ENCODE results near the gene TM2D3.

The TM2D3 gene

DNA sequence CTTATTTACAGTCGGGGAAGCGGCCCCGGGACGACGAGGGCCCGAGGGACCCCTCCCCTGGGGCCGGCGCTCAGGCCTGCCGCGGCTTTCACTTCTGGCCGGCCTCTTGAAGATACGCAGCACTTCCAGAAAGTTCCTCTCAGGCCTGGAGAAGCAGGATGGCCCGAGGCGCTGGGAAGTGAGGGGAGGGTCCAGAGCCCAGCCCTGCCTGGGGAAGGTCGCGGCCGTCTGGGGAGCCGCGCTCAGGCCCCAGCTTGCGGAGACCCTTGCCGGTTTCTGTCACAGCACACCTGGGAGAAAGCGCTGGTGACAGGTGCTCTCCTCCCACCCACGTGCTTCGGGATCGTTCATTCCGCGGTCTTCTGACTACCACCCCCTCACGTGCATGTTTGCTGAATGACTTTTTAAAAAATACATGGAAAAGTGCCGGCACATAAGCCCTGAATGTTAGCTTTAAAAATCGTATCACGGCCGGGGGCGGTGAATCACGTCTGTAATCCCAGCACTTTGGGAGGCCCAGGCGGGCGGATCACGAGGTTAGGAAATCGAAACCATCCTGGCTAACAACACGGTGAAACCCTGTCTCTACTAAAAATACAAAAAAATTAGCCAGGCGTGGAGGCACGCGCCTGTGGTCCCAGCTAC, 727 bp upstream of the TM2D3 start:
- POLR2A ChIA-PET: interaction anchor here (1.0 to 2.8 kb wide), 4 partner anchors 10 to 71 kb away, joined by 3 to 11 read pairs (median 4); partner anchors contain the start of gene TARS3

DNA sequence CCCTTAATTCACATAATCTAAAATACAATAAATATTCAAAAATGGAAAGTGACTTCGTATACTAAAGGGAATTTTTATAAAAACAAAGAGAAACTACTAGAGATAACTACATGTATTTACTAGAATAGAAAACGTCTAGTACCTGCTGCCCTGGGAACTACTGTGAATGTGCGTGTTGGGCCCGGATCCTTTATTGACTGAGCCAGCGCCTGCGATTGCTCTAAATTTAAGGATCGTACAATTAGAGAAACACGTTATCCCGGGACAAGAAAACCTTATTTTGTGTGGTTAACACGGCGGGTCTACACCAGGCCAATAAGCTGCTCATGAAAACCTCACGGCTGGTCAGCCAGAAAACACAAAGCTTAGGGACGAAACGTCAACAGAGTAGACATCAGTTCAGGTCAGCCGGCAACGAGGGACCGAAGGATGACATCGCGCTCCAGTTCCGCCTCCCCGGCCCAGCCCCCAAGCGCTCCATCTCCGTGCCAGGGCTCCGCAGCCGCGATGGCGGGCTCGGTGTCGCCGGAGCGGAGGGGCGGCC, 555 bp downstream of the TM2D3 start:
- ChIA-PET CTCF (interaction anchor here (1.0 kb wide), 1 partner anchor 10 kb away, joined by 4 read pairs; no protein-coding TSS in a partner anchor), POLR2A (interaction anchor here (0.6 to 2.8 kb wide), 6 partner anchors 10 to 358 kb away, joined by 3 to 11 read pairs (median 3); no protein-coding TSS in a partner anchor)
- no peak for DNase-seq (ENCODE audit: extremely low spot score)
- TF ChIP-seq LEF1 (IDR thresholded peaks at IDR 0.05; ENCODE audit: borderline replicate concordance): no peak
- TF ChIP-seq FOXM1 (IDR thresholded peaks at IDR 0.05; ENCODE audit: borderline replicate concordance): no peak
- TF ChIP-seq FOXA1 (IDR thresholded peaks at IDR 0.05): no peak
- TF ChIP-seq, protein P1, sequence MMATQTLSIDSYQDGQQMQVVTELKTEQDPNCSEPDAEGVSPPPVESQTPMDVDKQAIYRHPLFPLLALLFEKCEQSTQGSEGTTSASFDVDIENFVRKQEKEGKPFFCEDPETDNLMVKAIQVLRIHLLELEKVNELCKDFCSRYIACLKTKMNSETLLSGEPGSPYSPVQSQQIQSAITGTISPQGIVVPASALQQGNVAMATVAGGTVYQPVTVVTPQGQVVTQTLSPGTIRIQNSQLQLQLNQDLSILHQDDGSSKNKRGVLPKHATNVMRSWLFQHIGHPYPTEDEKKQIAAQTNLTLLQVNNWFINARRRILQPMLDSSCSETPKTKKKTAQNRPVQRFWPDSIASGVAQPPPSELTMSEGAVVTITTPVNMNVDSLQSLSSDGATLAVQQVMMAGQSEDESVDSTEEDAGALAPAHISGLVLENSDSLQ (IDR thresholded peaks at IDR 0.05): no peak
- no peak for TF ChIP-seq ZNF384 (IDR thresholded peaks at IDR 0.05)
- TF ChIP-seq ARNT (IDR thresholded peaks at IDR 0.05): no peak
- TF ChIP-seq TARDBP (IDR thresholded peaks at IDR 0.05): no peak
- TF ChIP-seq FOXK2 (IDR thresholded peaks at IDR 0.05): no peak
- no peak for TF ChIP-seq BHLHE40 (IDR thresholded peaks at IDR 0.05; ENCODE audit: borderline replicate concordance)
- TF ChIP-seq ELF4 (IDR thresholded peaks at IDR 0.05): no peak; the same call in 1 of the 2 replicates
- TF ChIP-seq HDGF (IDR thresholded peaks at IDR 0.05; ENCODE audit: borderline replicate concordance): no peak
- no peak for TF ChIP-seq CTBP1 (IDR thresholded peaks at IDR 0.05; ENCODE audit: borderline replicate concordance)
- TF ChIP-seq SUZ12 (IDR thresholded peaks at IDR 0.05): no peak
- no peak for TF ChIP-seq NFRKB (IDR thresholded peaks at IDR 0.05)
- TF ChIP-seq L3MBTL2 (conservative IDR thresholded peaks at IDR 0.05): no peak
- TF ChIP-seq SP1 (IDR thresholded peaks at IDR 0.05): no peak

More for the DNA sequence above, 727 bp upstream of the TM2D3 start:
- CTCF ChIA-PET: no interaction called here
- peak; percentile 83 for TF ChIP-seq L3MBTL2 (conservative IDR thresholded peaks at IDR 0.05)
- TF ChIP-seq HDGF (IDR thresholded peaks at IDR 0.05; ENCODE audit: borderline replicate concordance): no peak
- no peak for TF ChIP-seq LEF1 (IDR thresholded peaks at IDR 0.05; ENCODE audit: borderline replicate concordance)
- no peak for TF ChIP-seq FOXM1 (IDR thresholded peaks at IDR 0.05; ENCODE audit: borderline replicate concordance)
- DNase-seq (ENCODE audit: extremely low spot score): no peak

DNA sequence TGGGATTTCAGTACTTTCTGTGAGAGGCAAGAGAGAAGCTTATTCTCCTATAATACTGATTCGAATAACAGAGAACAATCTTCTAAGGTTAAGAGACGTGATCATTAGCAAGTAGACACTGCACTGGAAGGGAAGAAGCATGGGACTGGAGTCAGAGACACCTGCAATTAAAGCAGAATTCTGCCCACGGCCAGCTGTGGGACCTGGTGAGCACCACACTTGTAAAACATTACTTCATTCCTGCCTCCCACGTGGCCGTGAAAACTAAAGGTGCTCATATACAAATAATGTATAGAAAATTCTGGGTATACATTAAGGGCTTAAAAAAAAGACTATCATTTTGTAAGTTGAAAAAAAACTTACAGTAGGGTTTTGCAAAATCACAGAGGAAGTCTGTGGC, 2.0 kb downstream of the TM2D3 start:
- DNase-seq (ENCODE audit: extremely low spot score): no peak
- TF ChIP-seq FOXA1 (IDR thresholded peaks at IDR 0.05) (no peak), SP1 (IDR thresholded peaks at IDR 0.05) (no peak), NFRKB (IDR thresholded peaks at IDR 0.05) (no peak), ARNT (IDR thresholded peaks at IDR 0.05) (no peak), LEF1 (IDR thresholded peaks at IDR 0.05; ENCODE audit: borderline replicate concordance) (no peak), CTBP1 (IDR thresholded peaks at IDR 0.05; ENCODE audit: borderline replicate concordance) (no peak), ZNF384 (IDR thresholded peaks at IDR 0.05) (no peak), L3MBTL2 (conservative IDR thresholded peaks at IDR 0.05) (no peak), SUZ12 (IDR thresholded peaks at IDR 0.05) (no peak), ELF4 (IDR thresholded peaks at IDR 0.05) (no peak), FOXM1 (IDR thresholded peaks at IDR 0.05; ENCODE audit: borderline replicate concordance) (no peak)
- TF ChIP-seq, protein P1 (IDR thresholded peaks at IDR 0.05): no peak
- POLR2A ChIA-PET: no interaction called here
- CTCF ChIA-PET: interaction anchor here (0.6 to 1.2 kb wide), 4 partner anchors 9 to 303 kb away, joined by 3 to 9 read pairs (median 3); no protein-coding TSS in a partner anchor

DNA sequence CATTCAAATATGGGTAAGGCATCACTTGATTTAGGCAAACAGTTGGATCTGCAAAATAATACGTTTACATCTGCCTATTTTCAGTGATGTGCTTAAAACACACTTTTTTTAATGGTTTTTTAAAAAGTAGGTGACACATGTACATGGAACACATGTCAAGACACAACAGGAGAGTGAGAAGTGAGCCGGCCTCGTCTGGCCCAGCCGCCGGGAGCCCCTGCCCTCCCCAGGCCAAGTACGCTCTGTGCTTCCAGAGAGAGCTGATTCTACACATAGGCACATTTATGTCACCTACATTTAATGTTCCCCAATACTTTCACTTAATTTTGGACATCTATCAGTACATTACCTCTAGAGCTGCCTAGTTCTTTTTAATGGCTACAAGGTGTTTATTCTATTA, 3.8 kb downstream of the TM2D3 start:
- no peak for DNase-seq (ENCODE audit: extremely low spot score)
- TF ChIP-seq ARNT (IDR thresholded peaks at IDR 0.05) (no peak), HDGF (IDR thresholded peaks at IDR 0.05; ENCODE audit: borderline replicate concordance) (no peak), SUZ12 (IDR thresholded peaks at IDR 0.05) (no peak), FOXA1 (IDR thresholded peaks at IDR 0.05) (no peak), SP1 (IDR thresholded peaks at IDR 0.05) (no peak), TARDBP (IDR thresholded peaks at IDR 0.05) (no peak), FOXM1 (IDR thresholded peaks at IDR 0.05; ENCODE audit: borderline replicate concordance) (no peak), LEF1 (IDR thresholded peaks at IDR 0.05; ENCODE audit: borderline replicate concordance) (no peak), ZNF384 (IDR thresholded peaks at IDR 0.05) (no peak), L3MBTL2 (conservative IDR thresholded peaks at IDR 0.05) (no peak), BHLHE40 (IDR thresholded peaks at IDR 0.05; ENCODE audit: borderline replicate concordance) (no peak)
- TF ChIP-seq, protein P1 (IDR thresholded peaks at IDR 0.05): no peak
- POLR2A ChIA-PET: no interaction called here
- CTCF ChIA-PET: no interaction called here

DNA sequence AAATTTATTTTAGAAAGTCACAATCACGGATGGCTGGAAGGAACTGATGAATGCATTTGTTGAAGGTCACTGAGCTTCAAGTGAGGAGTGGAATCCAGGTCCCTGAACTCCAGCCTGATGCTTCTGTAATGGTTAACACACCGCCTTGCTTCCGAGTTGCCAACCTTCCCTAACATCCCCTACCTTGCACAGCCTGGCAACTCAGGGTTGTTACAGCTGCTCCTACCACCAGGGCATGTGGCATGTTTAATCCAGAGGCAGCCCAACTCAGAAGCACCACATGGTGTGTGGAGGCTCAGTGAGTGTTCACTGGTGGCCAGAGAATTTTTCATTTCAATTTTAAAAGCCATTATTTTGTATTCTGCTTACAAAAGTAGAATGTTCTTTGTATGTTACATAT, 4.9 kb downstream of the TM2D3 start:
- no peak for DNase-seq (ENCODE audit: extremely low spot score)
- ChIA-PET CTCF (no interaction called here), POLR2A (interaction anchor here (0.6 kb wide), 2 partner anchors 31 to 352 kb away, joined by 3 read pairs; partner anchors contain the start of gene SNRPA1)
- TF ChIP-seq, protein P1 (IDR thresholded peaks at IDR 0.05): no peak
- TF ChIP-seq SUZ12 (IDR thresholded peaks at IDR 0.05) (no peak), CTBP1 (IDR thresholded peaks at IDR 0.05; ENCODE audit: borderline replicate concordance) (no peak), FOXA1 (IDR thresholded peaks at IDR 0.05) (no peak), NFRKB (IDR thresholded peaks at IDR 0.05) (no peak), ELF4 (IDR thresholded peaks at IDR 0.05) (no peak), ZNF384 (IDR thresholded peaks at IDR 0.05) (no peak), ARNT (IDR thresholded peaks at IDR 0.05) (no peak), HDGF (IDR thresholded peaks at IDR 0.05; ENCODE audit: borderline replicate concordance) (no peak), LEF1 (IDR thresholded peaks at IDR 0.05; ENCODE audit: borderline replicate concordance) (no peak), SP1 (IDR thresholded peaks at IDR 0.05) (no peak), L3MBTL2 (conservative IDR thresholded peaks at IDR 0.05) (no peak)

Data from HEK293T (cell line).